ENCODE data around the gene CAMK2D.

CAMK2D gene

GRCh38 chr4:113699772-113700171, 61.8 kb downstream of the CAMK2D start:
- TF ChIP-seq SIN3A (IDR thresholded peaks at IDR 0.05; ENCODE audit: borderline replicate concordance, insufficient read depth, low read length) (no peak), POLR2AphosphoS5 (IDR thresholded peaks at IDR 0.05; ENCODE audit: low read depth, low read length) (no peak), FOXP2 (optimal IDR thresholded peaks at IDR 0.05; ENCODE audit: borderline replicate concordance, extremely low read depth, extremely low read length, insufficient read depth) (no peak), REST (IDR thresholded peaks at IDR 0.05; ENCODE audit: insufficient read depth in 1 of 2, low read depth in 2 of 2, low read length in 2 of 2) (no peak), TAF1 (IDR thresholded peaks at IDR 0.05; ENCODE audit: borderline replicate concordance, insufficient read depth, low read length) (no peak)

- no peak for TF ChIP-seq REST (IDR thresholded peaks at IDR 0.05; ENCODE audit: insufficient read depth in 1 of 2, low read depth in 2 of 2, low read length in 2 of 2)
- TF ChIP-seq TAF1 (IDR thresholded peaks at IDR 0.05; ENCODE audit: borderline replicate concordance, insufficient read depth, low read length): no peak
- no peak for TF ChIP-seq FOXP2 (optimal IDR thresholded peaks at IDR 0.05; ENCODE audit: borderline replicate concordance, extremely low read depth, extremely low read length, insufficient read depth)
- no peak for TF ChIP-seq POLR2AphosphoS5 (IDR thresholded peaks at IDR 0.05; ENCODE audit: low read depth, low read length)
Observed at GRCh38 chr4:113697429-113697828, 64.1 kb downstream of the CAMK2D start.

- TF ChIP-seq REST (IDR thresholded peaks at IDR 0.05; ENCODE audit: insufficient read depth in 1 of 2, low read depth in 2 of 2, low read length in 2 of 2) (no peak), TAF1 (IDR thresholded peaks at IDR 0.05; ENCODE audit: borderline replicate concordance, insufficient read depth, low read length) (no peak), FOXP2 (optimal IDR thresholded peaks at IDR 0.05; ENCODE audit: borderline replicate concordance, extremely low read depth, extremely low read length, insufficient read depth) (no peak), SIN3A (IDR thresholded peaks at IDR 0.05; ENCODE audit: borderline replicate concordance, insufficient read depth, low read length) (no peak), POLR2AphosphoS5 (IDR thresholded peaks at IDR 0.05; ENCODE audit: low read depth, low read length) (no peak)
Observed at GRCh38 chr4:113695328-113696169, 66.0 kb downstream of the CAMK2D start.

- no peak for TF ChIP-seq TAF1 (IDR thresholded peaks at IDR 0.05; ENCODE audit: borderline replicate concordance, insufficient read depth, low read length)
- TF ChIP-seq POLR2AphosphoS5 (IDR thresholded peaks at IDR 0.05; ENCODE audit: low read depth, low read length): no peak
- TF ChIP-seq REST (IDR thresholded peaks at IDR 0.05; ENCODE audit: insufficient read depth in 1 of 2, low read depth in 2 of 2, low read length in 2 of 2): no peak
- TF ChIP-seq FOXP2 (optimal IDR thresholded peaks at IDR 0.05; ENCODE audit: borderline replicate concordance, extremely low read depth, extremely low read length, insufficient read depth): no peak
- TF ChIP-seq SIN3A (IDR thresholded peaks at IDR 0.05; ENCODE audit: borderline replicate concordance, insufficient read depth, low read length): no peak
Observed at GRCh38 chr4:113694008-113694407, 67.5 kb downstream of the CAMK2D start.

All from PFSK-1 (cell line).